Measurements from ENCODE around the gene PLPP4. TPM values are rescaled to one million over a fixed set of nuclear protein-coding genes. Genes with fewer than 3 reads are reported as not detected.
A peak's percentile ranks its signal among the peaks of the same experiment; 100 is the strongest.

Gene PLPP4
- total and polyA plus RNA-seq, 2 donors (not counting 1 experiment from before 2014, with no cell fraction given), result 0.22 to 1.2 TPM

DNA sequence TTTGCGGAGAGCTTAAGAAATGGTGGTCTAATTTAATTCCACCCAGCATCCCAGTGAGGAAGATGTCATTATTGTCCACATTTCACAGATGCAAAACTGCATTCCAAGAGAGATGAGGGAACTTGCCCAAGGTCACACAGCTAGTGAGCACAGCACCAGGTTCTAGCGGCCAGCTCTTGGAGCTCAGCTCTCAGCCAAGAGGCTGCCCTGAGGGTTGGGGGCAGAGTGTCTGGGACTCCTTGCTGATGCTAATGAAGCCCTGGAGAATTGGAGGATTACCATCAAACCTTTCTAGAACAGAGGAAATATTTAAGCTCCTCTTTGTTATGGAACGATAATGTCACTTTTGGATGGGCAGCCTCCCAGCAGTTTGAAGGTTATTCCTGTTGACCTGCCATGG is 48.0 kb downstream of the PLPP4 start:
- Histone ChIP-seq H3K36me3 (ENCODE audit: control insufficient read depth, insufficient read depth, low read length) (no peaks in the 10 kb centered on the region), H3K9ac (ENCODE audit: insufficient read depth, low read length) (no peak overlapping the region), H3K27me3 (ENCODE audit: control insufficient read depth, insufficient read depth, low read length) (no peaks in the 10 kb centered on the region), H3K4me1 (ENCODE audit: control insufficient read depth, extremely low read depth, insufficient read depth, low read length) (no peaks in the 10 kb centered on the region), H3K4me3 (replicated peaks in 1 of 4; ENCODE audit: control extremely low read depth in 1 of 4, insufficient read depth in 1 of 4, low read depth in 3 of 4, low read length in 4 of 4) (no peak overlapping the region), H3K27ac (ENCODE audit: insufficient read depth, low read length) (no peak overlapping the region), H4K20me1 (ENCODE audit: control insufficient read depth, extremely low read depth, insufficient read depth, low read length) (no peaks in the 10 kb centered on the region), H3K4me2 (ENCODE audit: extremely low read depth, insufficient read depth, low read length) (no peak overlapping the region), H3K79me2 (ENCODE audit: control insufficient read depth, insufficient read depth, low read length) (no peaks in the 10 kb centered on the region), H3K9me3 (ENCODE audit: control insufficient read depth, insufficient read depth, low read depth, low read length) (no peaks in the 10 kb centered on the region), H2AFZ (ENCODE audit: low read length) (no peak overlapping the region)
- TF ChIP-seq, protein P1, sequence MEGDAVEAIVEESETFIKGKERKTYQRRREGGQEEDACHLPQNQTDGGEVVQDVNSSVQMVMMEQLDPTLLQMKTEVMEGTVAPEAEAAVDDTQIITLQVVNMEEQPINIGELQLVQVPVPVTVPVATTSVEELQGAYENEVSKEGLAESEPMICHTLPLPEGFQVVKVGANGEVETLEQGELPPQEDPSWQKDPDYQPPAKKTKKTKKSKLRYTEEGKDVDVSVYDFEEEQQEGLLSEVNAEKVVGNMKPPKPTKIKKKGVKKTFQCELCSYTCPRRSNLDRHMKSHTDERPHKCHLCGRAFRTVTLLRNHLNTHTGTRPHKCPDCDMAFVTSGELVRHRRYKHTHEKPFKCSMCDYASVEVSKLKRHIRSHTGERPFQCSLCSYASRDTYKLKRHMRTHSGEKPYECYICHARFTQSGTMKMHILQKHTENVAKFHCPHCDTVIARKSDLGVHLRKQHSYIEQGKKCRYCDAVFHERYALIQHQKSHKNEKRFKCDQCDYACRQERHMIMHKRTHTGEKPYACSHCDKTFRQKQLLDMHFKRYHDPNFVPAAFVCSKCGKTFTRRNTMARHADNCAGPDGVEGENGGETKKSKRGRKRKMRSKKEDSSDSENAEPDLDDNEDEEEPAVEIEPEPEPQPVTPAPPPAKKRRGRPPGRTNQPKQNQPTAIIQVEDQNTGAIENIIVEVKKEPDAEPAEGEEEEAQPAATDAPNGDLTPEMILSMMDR (conservative IDR thresholded peaks at IDR 0.05 in 1 of 2, IDR thresholded peaks at IDR 0.05 in 1 of 2; ENCODE audit: low read depth in 1 of 2, low read length in 2 of 2), result no peak
- TF ChIP-seq EZH2 (IDR thresholded peaks at IDR 0.05; ENCODE audit: low read length, missing control alignments), result no peak
- peak in 1 of 2 donors; percentile 62 for DNase-seq (ENCODE audit: low read depth in 2 of 2)

DNA sequence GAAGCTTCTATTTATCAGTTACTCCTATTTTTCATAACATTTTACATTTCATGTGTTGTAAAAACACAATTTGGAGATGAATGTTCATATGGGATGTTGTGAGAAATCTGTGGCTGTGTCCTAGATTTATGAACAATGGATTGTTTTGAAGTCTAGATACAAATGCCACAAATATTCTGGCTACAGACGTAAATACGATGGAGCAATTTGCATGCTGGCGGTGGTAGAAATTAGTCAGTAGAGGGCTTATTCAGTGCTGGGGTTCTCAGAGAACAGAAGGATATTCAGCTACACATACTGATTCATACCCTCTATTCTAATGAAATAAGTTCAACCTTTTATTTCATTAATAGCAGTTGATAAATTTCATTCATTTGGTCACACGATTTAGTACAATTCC is 48.8 kb downstream of the PLPP4 start:
- no peak for TF ChIP-seq EZH2 (IDR thresholded peaks at IDR 0.05; ENCODE audit: low read length, missing control alignments)
- TF ChIP-seq, protein P1 (conservative IDR thresholded peaks at IDR 0.05 in 1 of 2, IDR thresholded peaks at IDR 0.05 in 1 of 2; ENCODE audit: low read depth in 1 of 2, low read length in 2 of 2), result no peak
- no peak overlapping the region for H3K4me3 ChIP-seq (replicated peaks in 1 of 4; ENCODE audit: control extremely low read depth in 1 of 4, insufficient read depth in 1 of 4, low read depth in 3 of 4, low read length in 4 of 4)
- H3K27ac ChIP-seq (ENCODE audit: insufficient read depth, low read length), result no peak overlapping the region
- H3K4me2 ChIP-seq (ENCODE audit: extremely low read depth, insufficient read depth, low read length), result no peak overlapping the region
- no peaks in the 10 kb centered on the region for H3K27me3 ChIP-seq (ENCODE audit: control insufficient read depth, insufficient read depth, low read length)
- H3K9me3 ChIP-seq (ENCODE audit: control insufficient read depth, insufficient read depth, low read depth, low read length), result no peaks in the 10 kb centered on the region
- no peaks in the 10 kb centered on the region for H3K4me1 ChIP-seq (ENCODE audit: control insufficient read depth, extremely low read depth, insufficient read depth, low read length)
- peak in 1 of 2 donors; percentile 95 for DNase-seq (ENCODE audit: low read depth in 2 of 2)
- no peak overlapping the region for H2AFZ ChIP-seq (ENCODE audit: low read length)
- H3K9ac ChIP-seq (ENCODE audit: insufficient read depth, low read length), result no peak overlapping the region
- H3K79me2 ChIP-seq (ENCODE audit: control insufficient read depth, insufficient read depth, low read length), result no peaks in the 10 kb centered on the region
- H4K20me1 ChIP-seq (ENCODE audit: control insufficient read depth, extremely low read depth, insufficient read depth, low read length), result no peaks in the 10 kb centered on the region
- H3K36me3 ChIP-seq (ENCODE audit: control insufficient read depth, insufficient read depth, low read length), result no peaks in the 10 kb centered on the region

DNA sequence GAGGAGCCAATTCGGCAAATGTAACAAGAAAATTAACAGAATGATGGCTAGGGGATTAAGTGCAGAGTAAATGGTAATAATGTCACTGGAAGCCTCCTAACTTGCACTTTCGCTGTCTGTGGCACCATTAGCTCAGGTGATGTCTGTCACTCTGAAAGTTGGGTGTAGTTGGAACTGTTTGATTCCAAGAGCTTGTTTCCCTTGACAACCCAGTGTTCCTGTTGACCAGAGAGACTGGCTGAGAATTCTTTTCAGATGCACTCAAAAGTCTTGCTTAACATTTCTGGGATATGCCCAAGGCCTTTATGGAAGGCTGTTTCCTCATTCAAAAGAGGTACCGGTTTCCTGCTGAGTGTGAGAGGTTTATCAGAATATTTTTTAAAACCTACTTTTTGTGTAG is 49.6 kb downstream of the PLPP4 start:
- no peaks in the 10 kb centered on the region for H3K36me3 ChIP-seq (ENCODE audit: control insufficient read depth, insufficient read depth, low read length)
- H3K4me2 ChIP-seq (ENCODE audit: extremely low read depth, insufficient read depth, low read length), result no peak overlapping the region
- H3K27me3 ChIP-seq (ENCODE audit: control insufficient read depth, insufficient read depth, low read length), result no peaks in the 10 kb centered on the region
- no peaks in the 10 kb centered on the region for H3K4me1 ChIP-seq (ENCODE audit: control insufficient read depth, extremely low read depth, insufficient read depth, low read length)
- H3K79me2 ChIP-seq (ENCODE audit: control insufficient read depth, insufficient read depth, low read length), result no peaks in the 10 kb centered on the region
- H3K4me3 ChIP-seq (replicated peaks in 1 of 4; ENCODE audit: control extremely low read depth in 1 of 4, insufficient read depth in 1 of 4, low read depth in 3 of 4, low read length in 4 of 4), result no peak overlapping the region
- DNase-seq (ENCODE audit: low read depth in 2 of 2), result peak in 1 of 2 donors; percentile 73
- H2AFZ ChIP-seq (ENCODE audit: low read length), result no peak overlapping the region
- no peak overlapping the region for H3K9ac ChIP-seq (ENCODE audit: insufficient read depth, low read length)
- TF ChIP-seq, protein P1 (conservative IDR thresholded peaks at IDR 0.05 in 1 of 2, IDR thresholded peaks at IDR 0.05 in 1 of 2; ENCODE audit: low read depth in 1 of 2, low read length in 2 of 2), result no peak
- no peak for TF ChIP-seq EZH2 (IDR thresholded peaks at IDR 0.05; ENCODE audit: low read length, missing control alignments)
- H3K27ac ChIP-seq (ENCODE audit: insufficient read depth, low read length), result no peak overlapping the region
- no peaks in the 10 kb centered on the region for H3K9me3 ChIP-seq (ENCODE audit: control insufficient read depth, insufficient read depth, low read depth, low read length)
- no peaks in the 10 kb centered on the region for H4K20me1 ChIP-seq (ENCODE audit: control insufficient read depth, extremely low read depth, insufficient read depth, low read length)

All from fibroblast of lung (primary cell).